Heart right ventricle (tissue), 16 donors: Measurements from ENCODE around the gene HAGHL. TPM values are rescaled to one million over a fixed set of nuclear protein-coding genes. Genes with fewer than 3 reads are reported as not detected.

Source experiments
- ATAC-seq, 8 donors: fragments of 200-7000 bp; cut with Tn5 transposase; one replicate each; pipeline ENCODE4 v1.9.1; 2020; ENCODE audit warnings: mild to moderate bottlenecking in 8 of 8, moderate library complexity in 8 of 8, moderate number of reproducible peaks in 1 of 8
- DNase-seq, 2 donors: peaks; one replicate each; pipeline ENCODE4 v3.0.0-alpha.2; 2020
- H3K27ac ChIP-seq, 10 donors: fragments of 200-600 bp; sonication (generic) in 2 of 10; one replicate each; pipeline versions ENCODE4 v1.5.0 to v1.8.0; 2020 to 2022; ENCODE audit warnings: mild to moderate bottlenecking in 3 of 10
- H3K27me3 ChIP-seq, 7 donors: fragments of 200-600 bp; one replicate each; pipeline ENCODE4 v1.8.0; 2021 to 2022; ENCODE audit warnings: mild to moderate bottlenecking in 2 of 7
- H3K36me3 ChIP-seq, 9 donors: fragments of 200-600 bp; sonication (generic) in 1 of 9; one replicate each; pipeline versions ENCODE4 v1.5.0 to v1.8.0; 2020 to 2022; ENCODE audit warnings: mild to moderate bottlenecking in 2 of 9
- H3K4me1 ChIP-seq, 9 donors: fragments of 200-600 bp; sonication (generic) in 1 of 9; one replicate each; pipeline versions ENCODE4 v1.5.0 to v1.8.0; 2020 to 2022; ENCODE audit warnings: mild to moderate bottlenecking in 4 of 9
- H3K4me3 ChIP-seq, 10 donors: fragments of 200-600 bp; sonication (generic) in 2 of 10; one replicate each; pipeline versions ENCODE4 v1.5.0 to v1.8.0; 2020 to 2022; ENCODE audit warnings: mild to moderate bottlenecking in 7 of 10, moderate library complexity in 2 of 10
- H3K9me3 ChIP-seq, 11 donors: fragments of 200-600 bp in 10 of 11; sonication (generic) in 2 of 11; one replicate each; pipeline versions ENCODE4 v1.5.0 to v1.8.0; 2013 to 2022; ENCODE audit warnings: mild to moderate bottlenecking in 2 of 11, control low read depth in 1 of 11, moderate library complexity in 1 of 11
- CTCF ChIP-seq, 9 donors: fragments of 200-600 bp; sonication (generic) in 2 of 9; IDR thresholded peaks; one replicate each; pipeline versions ENCODE4 v1.5.0 to v1.8.0; 2021 to 2022; ENCODE audit warnings: antibody characterized with exemption in 9 of 9, mild to moderate bottlenecking in 5 of 9, moderate library complexity in 1 of 9
- WGBS, 2 donors: extraction: QIAGEN DNeasy Blood & Tissue Kit; methylation state at CpG; one replicate each; pipeline ENCODE4 v1.1.7; 2013; ENCODE audit warnings: inconsistent platforms in 1 of 2; 5-methylcytosine and 5-hydroxymethylcytosine counted together
- intact Hi-C, 10 donors: fragments of 100-400 bp; cut with DNase I; formaldehyde crosslinking; loops; one replicate each; pipeline versions ENCODE4 v1.11.1 to v1.14.2; 2022
- polyA plus RNA-seq, 2 donors: library from polyadenylated mRNA; stranded (reverse); fragments of 200-250 nt; gene quantifications; one replicate each; pipeline ENCODE4 v1.2.3, GENCODE V29; 2013
- total RNA-seq, 10 donors: library from RNA; stranded (reverse); fragmentation: NEBNext Ultra II Directional in 3 of 10; extraction: Animal tissue kit (Norgen Biotek cat#: 25700) in 3 of 10; gene quantifications; one replicate each; pipeline versions ENCODE4 v1.2.1 to v1.2.4, GENCODE V29; 2021 to 2023
- donor health status: Arrhythmogenic right ventricular cardiomyopathy.
- donor health status: ischemic (EF 13 %, LVEDD 7.1; RV severe dilation, severe dysfunction).
- donor health status: healthy with polysubstance abuse.
- donor health status: DM: no; HTN: yes; CAD: no.
- donor health status: DM: no; HTN: no; CAD: no.
- donor health status: ischemic (EF 25% LVEDD 6.9; RV normal size, moderate dysfunction).
- donor health status: ischemic (EF 25% LVEDD 5.7; RV mildly dilated, moderate dysfunction).
- donor health status: healthy.
- donor health status: DM: yes; HTN: yes; CAD: no.
- donor health status: Ischemic cardiomyopathy.
- donor health status: ischemic (EF 35%, LVEDD 5.7; RV mildly dilated, moderate dysfunction).
- donor health status: nonischemic (EF 11% LVEDD 7.7; RV severe dilation, severe dysfunction).
- donor health status: DM: yes; HTN: yes; CAD: no.
- donor health status: PGD.
- donor health status: ischemic (EF 29% LVEDD 5.4; RV normal size, mild dysfunction).
- donor health status: nonischemic (EF 23%, LVEDD 6.1; RV moderate dilation, normal function).

HAGHL gene
- total and polyA plus RNA-seq, 12 donors, result 5.1 to 80.0 (median 10.9) TPM

- TF ChIP-seq CTCF (IDR thresholded peaks at IDR 0.05), result no peak
- H3K9me3 ChIP-seq, result no peaks in the 10 kb centered on the region
- ATAC-seq (no peak), DNase-seq (no peak)
- peaks cover 20 to 87% (median 82%) of the 10 kb centered on the region in 7 donors for H3K27me3 ChIP-seq
- intact Hi-C loops, result no loop called here
- peaks cover 7 to 28% (median 22%) of the 10 kb centered on the region in 9 donors for H3K4me1 ChIP-seq
- H3K4me3 ChIP-seq, result peak overlapping the region in 1 of 10 donors; percentile 44
- H3K36me3 ChIP-seq, result no peaks in the 10 kb centered on the region
- no peak overlapping the region for H3K27ac ChIP-seq
- WGBS, 2 donors, result 1 to 2% methylated on average over 26 to 37 of the region's 37 CpGs
Measured at GRCh38 chr16:694863-695354, 32.0 kb upstream of the HAGHL start.

GRCh38 chr16:695355-696089 is 31.4 kb upstream of the HAGHL start:
- DNase-seq, result no peak
- ATAC-seq, result peak in 2 of 8 donors; percentile 25 to 36
- no peaks in the 10 kb centered on the region for H3K9me3 ChIP-seq
- H3K4me1 ChIP-seq, result peaks cover 5 to 26% (median 20%) of the 10 kb centered on the region in 9 donors
- WGBS, 2 donors, result 2 to 4% methylated on average over 62 to 71 of the region's 71 CpGs
- no peak for TF ChIP-seq CTCF (IDR thresholded peaks at IDR 0.05)
- H3K36me3 ChIP-seq, result no peaks in the 10 kb centered on the region
- intact Hi-C loops, result no loop called here
- H3K27me3 ChIP-seq, result peaks cover 25 to 93% (median 88%) of the 10 kb centered on the region in 7 donors
- H3K4me3 ChIP-seq, result peak overlapping the region in 3 of 10 donors; percentile 19 to 44 (median 28)
- H3K27ac ChIP-seq, result no peak overlapping the region

GRCh38 chr16:698911-699671 is 27.8 kb upstream of the HAGHL start:
- H3K9me3 ChIP-seq, result no peaks in the 10 kb centered on the region
- no peak overlapping the region for H3K4me3 ChIP-seq
- H3K27ac ChIP-seq, result no peak overlapping the region
- WGBS, 2 donors, result 72 to 74% methylated on average over 19 of the region's 19 CpGs
- peaks cover 3 to 28% (median 16%) of the 10 kb centered on the region in 9 donors for H3K4me1 ChIP-seq
- TF ChIP-seq CTCF (IDR thresholded peaks at IDR 0.05), result no peak
- DNase-seq (no peak), ATAC-seq (no peak)
- intact Hi-C loops, result no loop called here
- no peaks in the 10 kb centered on the region for H3K36me3 ChIP-seq
- H3K27me3 ChIP-seq, result peaks cover 43 to 99% (median 98%) of the 10 kb centered on the region in 7 donors
